ENCODE measurements around the gene LMAN1L. TPM values are rescaled to one million over a fixed set of nuclear protein-coding genes. Genes with fewer than 3 reads are reported as not detected.
A peak's percentile ranks its signal among the peaks of the same experiment; 100 is the strongest.

Gene LMAN1L
- total RNA-seq, 1 donor from 2014 or later, result not detected

DNA sequence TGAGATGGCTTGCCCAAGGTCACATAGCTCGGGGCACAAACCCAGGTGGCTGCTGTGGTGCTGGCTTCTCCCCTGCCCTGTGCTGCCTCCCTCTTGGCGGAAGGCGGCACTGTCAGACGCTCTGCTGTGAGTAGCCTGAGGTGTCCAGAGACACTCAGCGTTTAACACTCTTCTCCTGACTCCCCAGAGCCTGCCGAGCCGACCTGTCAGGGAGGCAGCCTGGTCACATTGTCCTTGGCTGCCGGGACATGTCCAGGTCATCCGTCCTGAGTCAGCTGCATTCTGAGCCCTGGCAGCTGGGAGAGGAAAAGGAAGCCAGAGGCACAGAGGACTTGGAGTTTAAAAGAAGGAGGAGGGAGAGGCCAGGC is 4.7 kb downstream of the LMAN1L start:
- DNase-seq, result peak; percentile 50

DNA sequence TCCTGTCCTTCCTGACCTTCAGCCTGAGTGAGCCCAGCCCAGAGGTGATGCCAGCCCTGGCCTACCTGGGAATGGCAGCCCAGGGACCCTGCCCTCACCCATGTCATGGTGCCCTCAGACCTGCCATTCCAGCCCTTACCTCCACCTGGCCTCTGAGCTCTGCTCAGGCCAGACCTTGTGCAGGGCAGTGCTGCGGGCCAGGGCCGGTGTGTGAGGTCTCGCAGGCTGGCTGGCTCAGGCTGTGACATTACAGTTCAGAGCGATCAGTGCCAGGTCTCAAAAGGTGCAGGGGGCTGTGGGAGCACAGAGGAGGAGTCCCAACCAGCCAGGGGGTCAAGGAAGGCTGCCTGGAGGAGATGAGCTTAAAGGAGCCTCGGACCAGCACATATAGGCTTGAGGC is 7.4 kb downstream of the LMAN1L start:
- no peak for DNase-seq

DNA sequence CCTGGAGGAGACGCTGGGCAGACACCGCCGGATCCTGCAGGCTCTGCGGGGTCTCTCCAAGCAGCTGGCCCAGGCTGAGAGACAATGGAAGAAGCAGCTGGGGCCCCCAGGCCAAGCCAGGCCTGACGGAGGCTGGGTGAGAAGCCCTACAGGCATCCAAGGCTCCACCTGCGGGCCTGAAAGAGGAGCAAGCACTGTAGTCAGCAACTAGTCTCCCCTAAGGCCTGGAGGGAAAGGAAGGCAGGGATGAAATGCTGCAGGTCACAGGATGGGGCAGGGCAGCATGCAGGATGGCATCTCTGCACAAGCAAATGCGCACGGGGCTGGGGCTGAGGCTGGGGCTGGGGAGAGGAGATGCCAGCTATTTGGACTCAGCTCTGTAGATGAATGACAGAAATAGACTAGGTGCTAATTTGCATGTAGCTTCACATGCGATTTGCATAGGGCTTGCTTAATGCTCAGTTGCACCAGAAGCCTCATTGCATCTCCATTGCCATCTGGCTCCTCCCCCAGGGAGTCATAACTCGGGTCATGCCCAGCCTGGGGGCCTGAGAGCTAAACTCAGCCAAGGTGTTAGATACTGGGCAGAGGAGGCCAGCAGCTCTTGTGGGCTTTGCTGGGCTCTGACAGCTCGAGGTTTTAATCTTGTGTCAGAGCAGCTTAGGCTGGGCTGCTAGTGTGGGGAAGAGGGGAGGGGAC is 8.6 kb downstream of the LMAN1L start:
- DNase-seq, result no peak

DNA sequence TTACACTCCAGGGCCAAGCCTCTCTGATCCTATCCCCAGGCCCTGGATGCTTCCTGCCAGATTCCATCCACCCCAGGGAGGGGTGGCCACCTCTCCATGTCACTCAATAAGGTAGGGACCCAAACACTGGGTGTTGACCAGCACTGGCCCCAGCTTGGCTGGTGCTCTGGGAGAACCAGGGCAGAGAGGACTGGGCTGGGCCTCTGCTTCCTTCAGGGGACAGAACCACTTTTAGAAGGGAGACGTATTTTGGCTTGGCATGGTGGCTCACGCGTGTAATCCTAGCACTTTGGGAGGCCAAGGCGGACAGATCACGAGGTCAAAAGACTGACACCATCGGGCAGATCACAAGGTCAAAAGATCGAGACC is 9.1 kb downstream of the LMAN1L start:
- no peak for DNase-seq

DNA sequence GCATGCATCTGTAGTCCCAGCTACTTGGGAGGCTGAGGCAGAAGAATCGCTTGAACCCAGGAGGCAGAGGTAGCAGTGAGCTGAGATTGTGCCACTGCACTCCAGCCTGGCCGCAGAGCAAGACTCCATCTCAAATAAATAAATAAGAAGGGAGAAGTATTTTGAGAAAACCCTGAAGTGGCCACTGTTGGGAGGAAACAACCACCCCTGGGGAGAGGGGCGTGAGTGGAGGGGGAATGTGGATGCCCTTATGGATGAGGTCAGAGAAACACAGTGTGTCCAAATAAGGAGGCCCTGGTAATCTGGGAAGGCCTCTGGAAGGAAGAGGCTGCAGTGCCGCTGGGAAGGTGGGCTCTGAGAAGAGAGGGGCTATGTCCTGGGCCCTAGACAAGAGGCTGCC is 9.6 kb downstream of the LMAN1L start:
- DNase-seq, result no peak

DNA sequence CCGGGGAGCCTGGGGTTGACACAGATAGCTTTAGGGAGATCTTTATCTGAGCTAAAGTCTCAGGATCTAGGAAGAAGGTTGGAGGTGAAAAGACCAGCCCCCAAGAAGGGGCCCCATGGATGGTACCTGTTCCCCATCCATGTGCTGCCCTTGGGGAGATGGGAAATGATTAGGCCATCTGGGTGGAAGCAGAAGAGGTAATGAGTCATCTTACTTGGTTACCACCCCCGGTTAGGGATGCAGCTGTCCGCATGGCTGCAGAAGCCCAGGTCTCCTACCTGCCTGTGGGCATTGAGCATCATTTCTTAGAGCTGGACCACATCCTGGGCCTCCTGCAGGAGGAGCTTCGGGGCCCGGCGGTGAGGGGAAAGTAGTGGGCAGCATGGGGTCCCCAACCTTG is 10.7 kb downstream of the LMAN1L start:
- no peak for DNase-seq

DNA sequence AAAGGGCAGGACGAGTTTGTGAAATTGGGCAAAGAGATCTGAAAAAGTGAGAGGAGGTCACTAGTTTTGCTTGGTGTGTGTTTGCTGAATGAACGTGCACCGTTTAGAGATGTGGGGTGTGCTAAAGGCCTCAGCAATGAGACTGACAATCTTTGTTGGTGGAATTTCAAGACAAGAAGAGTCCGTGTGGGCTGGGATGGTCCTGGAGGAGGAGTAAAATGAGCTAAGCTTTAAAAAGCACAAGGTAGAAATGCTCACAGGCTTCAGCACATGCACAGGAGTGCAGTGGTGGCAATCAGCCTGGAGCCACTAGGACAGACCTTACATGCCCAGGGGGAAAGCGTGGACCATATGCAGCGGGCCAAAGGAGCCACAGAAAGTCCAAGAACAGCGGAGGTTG is 12.3 kb downstream of the LMAN1L start:
- no peak for DNase-seq

DNA sequence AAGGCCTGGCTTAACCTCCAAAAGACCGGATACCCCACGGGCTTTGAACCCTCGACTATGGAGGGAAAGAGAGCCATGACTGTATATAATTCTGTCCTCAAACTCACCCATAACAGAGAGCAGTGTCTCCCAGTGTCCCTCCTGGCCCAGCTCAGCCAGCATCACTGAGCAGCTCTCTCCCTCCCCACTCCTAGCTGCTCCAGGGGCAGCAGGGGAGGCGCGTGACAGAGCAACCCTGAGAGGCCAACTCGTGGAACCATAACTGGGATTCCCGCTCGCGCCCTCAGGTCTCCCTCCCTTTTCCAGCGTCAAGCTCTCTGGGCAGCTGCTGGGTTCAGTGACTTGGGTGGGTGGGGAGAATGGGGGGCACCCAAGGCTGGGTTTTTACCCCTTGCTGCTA is 13.2 kb downstream of the LMAN1L start:
- DNase-seq, result no peak

DNA sequence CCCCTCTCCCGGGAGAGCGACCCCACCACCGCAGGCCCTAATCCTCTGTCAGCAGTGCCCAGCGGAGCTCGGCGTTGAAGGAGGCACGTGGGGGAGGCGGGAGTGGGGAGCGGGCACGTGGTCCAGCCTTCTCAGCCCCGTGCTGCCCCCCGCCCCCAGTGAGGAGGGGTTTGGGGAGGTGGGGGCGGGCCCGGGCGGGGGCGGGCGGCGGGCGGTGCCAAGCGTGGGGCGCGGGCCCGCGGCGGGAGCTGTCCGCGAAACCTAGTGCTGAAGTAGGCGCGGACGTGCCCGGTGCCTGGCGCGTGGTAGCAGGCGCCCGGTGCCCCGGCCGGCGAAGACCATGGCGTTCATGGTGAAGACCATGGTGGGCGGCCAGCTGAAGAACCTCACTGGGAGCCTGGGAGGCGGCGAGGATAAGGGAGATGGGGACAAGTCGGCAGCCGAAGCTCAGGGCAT is 13.8 kb downstream of the LMAN1L start, which contains the start of gene CPLX3:
CPLX3 (plus strand) TSS at position 264 of the 456 bp plus-strand sequence; CDS start at position 341, 77 bp downstream.
- DNase-seq, result peak; percentile 40

DNA sequence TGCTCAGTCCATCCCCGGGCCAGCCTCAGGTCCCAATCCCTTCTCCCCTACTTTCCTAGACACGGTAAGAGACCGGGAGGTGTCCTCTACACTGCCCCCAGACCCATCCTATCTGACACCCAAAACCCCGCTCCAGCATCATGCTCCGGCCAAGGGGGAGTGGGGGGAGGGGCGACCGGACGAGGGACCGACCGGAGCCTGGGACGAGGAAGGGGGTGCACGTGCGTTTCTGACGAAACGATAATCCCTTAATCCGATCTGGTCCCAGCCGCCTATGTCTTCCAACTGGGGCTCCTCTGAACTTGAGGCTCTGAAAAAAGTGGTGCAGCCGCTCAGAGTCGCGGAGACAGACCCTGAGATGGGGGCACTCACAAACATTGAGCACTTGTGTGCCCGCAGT is 14.3 kb downstream of the LMAN1L start:
- DNase-seq, result no peak

DNA sequence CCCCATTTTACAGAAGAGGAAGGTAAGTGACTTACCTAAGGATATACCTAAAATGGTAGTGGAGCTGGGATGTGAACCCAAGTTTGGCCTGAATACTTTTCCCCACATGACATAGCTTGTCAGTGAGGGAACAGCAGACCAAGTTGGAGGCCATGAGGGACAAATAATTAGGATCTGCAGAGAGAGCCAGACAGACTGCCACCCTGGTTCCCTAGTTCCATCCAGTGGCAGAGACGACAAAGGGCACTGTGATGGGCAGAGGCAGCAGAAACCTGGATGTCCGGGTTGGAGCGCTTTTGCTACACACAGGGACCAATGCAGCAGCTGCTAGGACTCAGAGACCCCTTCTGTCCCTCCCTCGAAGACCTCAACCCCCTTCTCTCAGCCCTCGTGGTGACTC is 15.0 kb downstream of the LMAN1L start:
- DNase-seq, result no peak

DNA sequence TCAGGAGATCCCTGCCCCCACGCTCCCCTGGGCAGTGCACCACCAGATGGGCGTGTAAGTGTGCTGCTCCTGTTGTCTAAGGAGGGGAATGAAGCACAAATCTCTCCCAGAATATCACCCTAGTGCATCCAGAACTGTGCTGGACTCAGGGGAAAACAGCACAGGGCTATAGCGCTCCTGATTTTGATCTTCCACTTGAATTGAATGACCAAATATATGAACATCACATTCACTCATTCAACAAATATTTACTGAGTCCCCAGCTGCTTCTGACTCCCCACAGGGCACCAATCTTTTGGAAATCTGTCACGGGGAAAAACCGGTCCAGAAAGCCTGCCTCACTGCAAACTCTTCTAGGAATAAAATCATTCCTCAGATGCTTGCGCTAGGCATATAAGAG is 16.2 kb downstream of the LMAN1L start:
- DNase-seq, result no peak

DNA sequence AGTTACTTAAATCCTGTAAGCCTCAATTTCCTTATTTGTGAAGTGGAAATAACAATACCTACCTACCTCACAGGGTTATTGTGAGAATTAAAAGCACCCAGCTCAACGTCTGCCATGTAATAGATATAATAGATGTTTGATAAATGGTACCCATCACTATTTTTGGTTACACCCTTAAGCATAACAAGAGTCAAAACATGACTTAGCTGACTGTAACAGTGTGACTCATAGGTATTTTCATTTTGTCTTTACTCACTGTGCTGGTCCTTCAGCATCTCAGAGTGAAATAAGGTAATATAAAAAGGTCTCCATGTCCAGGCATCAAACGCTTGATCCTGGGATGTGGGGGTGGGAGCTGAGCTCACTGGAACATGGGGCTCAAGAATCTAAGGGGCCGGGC is 16.9 kb downstream of the LMAN1L start:
- no peak for DNase-seq

DNA sequence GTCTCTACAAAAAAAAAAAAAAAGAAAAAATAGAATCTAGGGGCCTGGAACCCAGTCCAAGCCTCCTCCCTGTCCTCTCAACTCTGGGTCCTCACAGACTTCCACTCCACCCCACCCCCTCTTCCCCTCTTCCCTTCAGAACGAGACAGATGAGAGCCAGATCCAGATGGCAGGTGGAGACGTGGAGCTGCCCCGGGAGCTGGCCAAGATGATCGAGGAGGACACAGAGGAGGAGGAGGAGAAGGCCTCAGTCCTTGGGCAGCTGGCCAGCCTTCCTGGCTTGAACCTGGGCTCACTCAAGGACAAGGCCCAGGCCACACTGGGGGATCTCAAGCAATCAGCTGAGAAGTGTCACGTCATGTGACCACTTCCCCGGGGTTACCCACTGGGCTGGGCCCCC is 17.4 kb downstream of the LMAN1L start:
- no peak for DNase-seq

DNA sequence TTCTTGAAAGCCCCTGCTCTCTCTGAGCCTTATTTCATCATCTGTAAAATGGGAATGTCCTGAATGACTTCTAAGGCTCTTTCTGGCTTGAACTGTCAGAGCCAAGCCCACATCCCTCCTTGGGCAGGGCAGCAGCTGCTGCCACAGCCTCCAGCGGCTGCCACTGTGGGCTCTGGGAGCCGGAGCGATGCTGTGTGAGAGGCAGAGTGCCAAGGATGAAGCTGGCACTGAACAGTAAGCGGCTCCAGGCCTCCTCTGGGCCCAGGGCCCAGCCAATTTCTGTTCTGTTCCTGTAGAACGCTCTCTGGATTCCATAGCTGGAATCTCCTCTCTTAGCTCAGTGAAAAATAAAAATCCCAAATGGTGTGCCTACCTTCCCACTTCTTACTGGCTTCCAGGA is 18.2 kb downstream of the LMAN1L start:
- DNase-seq, result no peak

DNA sequence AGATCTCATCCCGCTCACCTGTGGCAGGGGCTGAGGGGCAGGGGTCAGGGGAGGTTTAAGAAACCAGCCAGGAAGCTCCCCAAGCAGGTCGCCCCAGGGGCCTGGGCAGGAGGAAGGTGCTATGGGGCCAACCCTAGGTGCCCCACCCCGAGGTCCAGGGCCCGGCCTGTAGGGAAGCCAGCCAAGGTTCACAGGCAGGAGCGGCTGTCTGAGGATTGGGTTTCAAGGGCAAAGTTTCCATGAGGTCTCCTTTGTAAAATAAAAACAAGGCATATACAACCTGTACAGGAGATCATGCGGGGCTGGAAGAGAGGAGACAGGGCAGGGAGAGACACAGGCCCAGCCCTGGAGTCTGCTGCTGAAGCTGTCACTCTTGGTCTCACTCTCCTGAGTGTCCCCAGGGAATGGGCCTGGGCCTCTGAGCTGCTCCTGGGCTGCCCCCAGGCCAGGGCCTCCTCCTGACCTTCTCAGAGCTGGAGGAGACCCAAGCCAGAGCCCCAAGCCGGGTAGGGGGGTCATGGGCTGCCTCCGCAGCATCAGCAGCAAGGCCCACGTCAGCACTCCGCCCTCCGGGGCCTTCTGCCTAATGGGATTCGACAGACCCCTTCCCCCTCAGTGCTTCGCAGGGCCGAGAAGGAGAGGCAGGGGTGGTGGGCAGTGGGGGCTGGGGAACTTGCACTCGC is 19.3 kb downstream of the LMAN1L start:
- no peak for DNase-seq

DNA sequence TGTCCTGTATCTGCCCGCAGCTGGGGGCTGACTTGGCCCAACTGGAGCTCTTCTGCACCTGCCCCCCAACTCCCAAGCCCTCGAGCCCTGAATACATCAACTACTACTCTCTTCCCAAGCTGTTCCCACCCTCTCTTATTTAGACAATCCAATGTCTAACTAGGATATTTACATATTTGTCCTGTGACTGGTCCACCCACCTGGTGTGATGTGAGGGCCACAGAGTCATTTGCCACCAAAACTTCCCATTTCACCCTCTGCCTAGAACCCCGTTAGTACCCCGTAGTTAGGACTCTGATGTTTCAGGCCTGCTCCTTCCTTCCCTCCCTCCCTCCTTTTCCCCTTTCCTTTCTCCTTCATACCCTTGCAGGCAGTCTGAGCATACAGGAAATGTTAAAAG is 20.2 kb downstream of the LMAN1L start:
- DNase-seq, result no peak

DNA sequence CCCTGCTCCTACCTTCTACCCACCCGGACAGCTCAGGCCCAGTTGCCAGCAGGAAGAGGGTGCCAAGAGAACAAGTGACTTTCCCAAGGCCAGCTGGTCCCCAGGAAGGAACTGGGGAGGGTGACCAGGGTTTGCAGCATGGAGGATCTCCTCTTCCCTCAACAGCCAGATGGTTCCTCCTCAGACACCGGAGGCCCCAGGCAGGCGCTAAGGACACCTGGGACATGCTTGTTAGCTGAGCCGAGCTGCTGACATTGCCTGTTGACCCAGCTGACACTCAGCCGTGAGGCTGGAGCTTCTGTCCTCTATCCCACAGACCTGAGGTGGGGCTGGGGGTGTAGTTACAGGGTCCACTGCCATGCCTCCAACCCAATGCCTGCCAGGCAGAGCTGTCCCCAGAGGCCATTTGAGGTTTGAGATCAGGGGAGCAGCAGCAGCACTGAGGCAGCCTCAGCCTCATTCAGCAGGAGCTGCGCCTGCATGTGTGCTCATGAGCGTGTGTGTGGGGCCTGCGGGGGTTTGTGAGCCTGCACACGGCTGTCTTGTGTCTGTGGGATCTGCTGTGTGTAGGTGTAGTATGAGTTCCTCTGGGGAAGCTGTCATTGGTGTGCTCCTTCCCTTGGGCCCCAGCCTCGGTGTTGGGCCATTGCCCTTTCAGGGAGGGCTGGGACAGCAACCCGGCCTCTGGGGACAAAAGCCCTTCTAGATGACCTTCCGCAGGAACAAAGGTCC is 20.9 kb downstream of the LMAN1L start:
- no peak for DNase-seq

DNA sequence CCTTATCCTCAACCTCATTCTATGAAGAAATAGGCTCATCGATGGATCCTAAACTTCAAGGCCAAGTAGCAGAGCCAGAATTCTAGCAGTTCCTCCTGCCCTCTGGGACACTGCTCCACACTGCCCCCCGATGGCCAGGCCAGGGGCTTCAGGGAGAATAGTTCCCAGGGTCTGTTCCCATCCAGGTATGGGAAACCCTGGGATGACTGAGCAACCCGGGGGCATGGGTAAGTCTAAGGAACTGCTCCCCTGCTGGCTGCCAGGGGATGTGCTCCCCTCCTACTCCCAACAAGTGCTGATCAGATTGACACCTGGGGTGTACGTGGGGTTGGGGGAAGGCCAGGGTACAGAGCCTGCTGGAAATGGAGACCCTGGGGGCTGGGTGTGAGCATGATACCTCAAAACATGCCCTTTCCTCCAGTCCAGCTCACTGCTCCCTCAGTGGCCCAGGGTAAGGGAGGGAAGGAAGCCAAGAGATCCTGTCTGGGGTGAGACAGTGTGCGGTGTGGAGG is 22.7 kb downstream of the LMAN1L start:
- peak; percentile 72 for DNase-seq

DNA sequence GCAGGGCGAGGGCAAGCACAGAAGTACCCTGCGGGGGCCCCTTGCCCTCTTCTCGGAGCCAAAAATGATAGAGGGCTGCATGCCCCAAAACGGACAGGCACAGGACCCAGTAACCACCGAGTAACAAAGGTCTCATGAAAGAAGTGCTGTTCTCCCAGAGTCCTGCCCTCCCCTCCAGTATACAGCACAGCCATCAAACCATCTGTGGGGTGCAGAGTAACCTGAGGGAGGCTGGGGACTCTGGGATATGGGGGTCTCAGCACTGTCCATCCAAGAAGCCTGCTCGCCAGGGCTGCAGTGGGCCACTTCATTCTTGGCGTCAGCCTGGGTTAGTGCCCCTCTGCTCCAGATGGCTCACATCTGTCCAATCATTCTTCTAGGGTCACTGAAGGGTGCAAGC is 24.2 kb downstream of the LMAN1L start:
- no peak for DNase-seq

DNA sequence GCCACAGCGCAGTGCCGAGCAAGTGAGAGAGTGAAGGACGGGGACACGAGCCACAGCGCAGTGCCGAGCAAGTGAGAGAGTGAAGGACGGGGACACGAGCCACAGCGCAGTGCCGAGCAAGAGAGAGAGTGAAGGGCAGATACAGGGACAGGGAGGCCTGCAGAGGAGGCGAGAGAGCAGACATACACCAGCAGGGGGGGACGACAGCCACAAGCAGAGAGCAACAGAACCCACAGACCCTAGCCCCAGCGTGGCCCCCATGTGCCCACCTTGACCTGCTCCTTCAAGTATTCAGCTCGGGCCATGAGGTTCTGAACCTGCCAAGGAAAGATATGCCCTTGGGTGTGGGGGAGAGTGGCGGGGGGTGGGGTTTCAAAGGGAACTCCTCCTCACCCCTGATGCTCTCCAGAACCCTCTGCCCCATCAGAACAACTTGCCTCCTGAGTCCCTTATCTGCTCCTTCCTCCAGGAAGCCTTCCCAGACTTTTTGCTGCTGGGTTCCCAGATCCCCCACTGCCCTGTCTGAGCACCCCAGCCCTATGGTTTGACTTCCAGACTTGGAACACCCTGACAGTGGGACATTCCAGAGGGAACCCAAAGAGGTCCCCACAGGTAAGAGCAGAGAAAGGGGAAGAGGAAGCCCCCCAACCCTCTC is 25.0 kb downstream of the LMAN1L start:
- DNase-seq, result no peak

DNA sequence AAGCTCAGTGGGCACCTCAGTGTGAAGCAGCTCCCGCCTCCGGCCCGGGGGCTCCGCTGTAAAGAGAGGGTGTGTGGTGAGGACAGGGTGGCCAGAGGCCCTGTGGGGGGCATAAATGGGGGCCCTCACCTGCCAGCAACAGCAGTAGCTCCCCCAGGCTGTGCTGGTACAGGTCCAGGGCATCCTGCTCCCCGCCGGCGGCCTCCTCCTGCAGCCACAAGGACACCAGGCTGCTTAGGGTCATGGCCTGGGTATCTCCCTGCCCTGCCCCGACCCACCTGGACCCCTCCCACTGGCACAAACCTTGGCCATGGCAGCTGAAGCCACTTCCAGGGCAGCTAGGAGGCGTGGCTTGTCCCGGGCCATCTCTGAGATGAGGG is 25.5 kb downstream of the LMAN1L start:
- no peak for DNase-seq
